ENCODE data around the gene TMEM40.

The TMEM40 gene

DNA sequence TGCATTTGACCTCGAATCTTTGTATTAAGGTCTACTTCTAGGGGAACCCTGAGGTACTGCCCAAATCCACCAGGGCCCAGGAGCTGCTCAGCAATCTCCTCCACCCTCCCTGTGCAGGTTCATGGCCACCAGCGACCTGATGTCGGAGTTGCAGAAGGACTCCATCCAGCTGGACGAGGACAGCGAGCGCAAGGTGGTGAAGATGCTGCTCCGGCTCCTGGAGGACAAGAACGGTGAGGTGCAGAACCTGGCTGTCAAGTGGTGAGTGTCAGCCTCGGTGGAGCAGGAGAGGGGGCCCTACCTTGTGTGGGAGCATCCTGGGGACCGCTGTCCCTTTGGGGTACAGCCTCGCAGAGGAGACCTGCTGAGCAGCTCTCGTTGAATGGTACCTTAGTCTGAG lies 44.3 kb upstream of the TMEM40 start:
- Histone ChIP-seq H2AFZ (ENCODE audit: low read depth, low read length) (no peak overlapping the region), H3K79me2 (ENCODE audit: low read length) (no peaks in the 10 kb centered on the region), H3K9me3 (ENCODE audit: insufficient read depth, low read length) (no peaks in the 10 kb centered on the region), H3K4me1 (ENCODE audit: low read length) (no peaks in the 10 kb centered on the region), H3K36me3 (replicated peaks; ENCODE audit: low read depth, low read length) (no peaks in the 10 kb centered on the region), H3K27ac (ENCODE audit: low read length) (no peak overlapping the region), H4K20me1 (ENCODE audit: insufficient read depth, low read length) (no peaks in the 10 kb centered on the region), H3K4me2 (ENCODE audit: low read length) (no peak overlapping the region), H3K9ac (ENCODE audit: low read length) (no peak overlapping the region), H3K4me3 (ENCODE audit: low read length) (no peak overlapping the region), H3K27me3 (ENCODE audit: low read depth, low read length) (peaks cover 24% of the 10 kb centered on the region; the same call in 1 of the 2 replicates)
- TF ChIP-seq, protein P1, sequence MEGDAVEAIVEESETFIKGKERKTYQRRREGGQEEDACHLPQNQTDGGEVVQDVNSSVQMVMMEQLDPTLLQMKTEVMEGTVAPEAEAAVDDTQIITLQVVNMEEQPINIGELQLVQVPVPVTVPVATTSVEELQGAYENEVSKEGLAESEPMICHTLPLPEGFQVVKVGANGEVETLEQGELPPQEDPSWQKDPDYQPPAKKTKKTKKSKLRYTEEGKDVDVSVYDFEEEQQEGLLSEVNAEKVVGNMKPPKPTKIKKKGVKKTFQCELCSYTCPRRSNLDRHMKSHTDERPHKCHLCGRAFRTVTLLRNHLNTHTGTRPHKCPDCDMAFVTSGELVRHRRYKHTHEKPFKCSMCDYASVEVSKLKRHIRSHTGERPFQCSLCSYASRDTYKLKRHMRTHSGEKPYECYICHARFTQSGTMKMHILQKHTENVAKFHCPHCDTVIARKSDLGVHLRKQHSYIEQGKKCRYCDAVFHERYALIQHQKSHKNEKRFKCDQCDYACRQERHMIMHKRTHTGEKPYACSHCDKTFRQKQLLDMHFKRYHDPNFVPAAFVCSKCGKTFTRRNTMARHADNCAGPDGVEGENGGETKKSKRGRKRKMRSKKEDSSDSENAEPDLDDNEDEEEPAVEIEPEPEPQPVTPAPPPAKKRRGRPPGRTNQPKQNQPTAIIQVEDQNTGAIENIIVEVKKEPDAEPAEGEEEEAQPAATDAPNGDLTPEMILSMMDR (IDR thresholded peaks at IDR 0.05; ENCODE audit: low read depth, low read length): no peak
- no peak for TF ChIP-seq EZH2phosphoT487 (IDR thresholded peaks at IDR 0.05; ENCODE audit: low read depth)

DNA sequence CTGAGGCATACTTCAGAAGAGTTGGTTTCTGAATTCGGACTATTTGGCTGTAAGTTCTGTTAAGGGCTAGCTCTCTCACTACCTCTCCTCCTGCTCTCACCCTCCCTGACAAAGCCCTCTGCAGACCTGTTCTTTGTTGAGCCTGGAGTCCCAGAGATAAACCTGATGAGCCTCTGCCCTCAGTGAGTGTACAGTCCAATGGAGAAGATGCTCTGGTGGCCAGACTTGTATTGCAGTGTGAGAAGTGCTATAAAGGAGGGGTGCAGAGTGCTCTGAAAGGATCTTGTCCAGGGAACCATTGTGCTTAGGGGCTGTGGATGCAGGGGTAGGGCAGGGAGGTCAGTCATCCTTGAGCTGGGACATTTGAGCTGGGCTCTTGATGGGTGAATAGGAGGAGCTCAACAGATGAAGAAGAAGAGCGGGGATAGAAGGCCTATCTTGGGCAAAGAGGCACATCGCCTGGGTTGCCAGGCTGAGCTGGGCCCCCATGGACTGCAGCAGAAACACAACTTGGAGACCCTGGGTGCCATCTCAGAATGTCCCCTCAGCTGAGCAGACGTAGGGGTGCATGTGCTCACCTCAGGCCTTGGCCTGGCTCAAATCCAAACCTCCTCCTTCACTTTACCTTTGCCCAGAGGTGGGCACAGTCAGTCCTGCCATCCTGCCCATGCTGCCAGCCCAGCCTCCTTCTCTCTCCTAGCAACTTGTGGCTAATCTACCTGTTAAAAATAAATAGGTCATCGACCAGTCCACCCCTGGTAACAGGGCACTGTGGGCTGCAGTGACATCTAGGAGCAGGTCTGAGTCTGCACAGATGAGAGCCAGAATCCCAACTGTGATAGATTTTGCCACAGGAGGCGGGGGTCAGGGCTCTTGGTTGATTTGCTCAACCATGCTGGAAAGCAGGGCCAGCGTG lies 40.7 kb upstream of the TMEM40 start:
- no peak overlapping the region for H3K4me3 ChIP-seq (ENCODE audit: low read length)
- H3K36me3 ChIP-seq (replicated peaks; ENCODE audit: low read depth, low read length): no peaks in the 10 kb centered on the region
- no peak overlapping the region for H3K4me2 ChIP-seq (ENCODE audit: low read length)
- H4K20me1 ChIP-seq (ENCODE audit: insufficient read depth, low read length): no peaks in the 10 kb centered on the region
- peaks cover 10% of the 10 kb centered on the region; the same call in 1 of the 2 replicates for H3K27me3 ChIP-seq (ENCODE audit: low read depth, low read length)
- H2AFZ ChIP-seq (ENCODE audit: low read depth, low read length): no peak overlapping the region
- no peaks in the 10 kb centered on the region for H3K79me2 ChIP-seq (ENCODE audit: low read length)
- H3K27ac ChIP-seq (ENCODE audit: low read length): no peak overlapping the region
- H3K9me3 ChIP-seq (ENCODE audit: insufficient read depth, low read length): no peaks in the 10 kb centered on the region
- TF ChIP-seq, protein P1 (IDR thresholded peaks at IDR 0.05; ENCODE audit: low read depth, low read length): no peak
- no peak for TF ChIP-seq EZH2phosphoT487 (IDR thresholded peaks at IDR 0.05; ENCODE audit: low read depth)
- H3K4me1 ChIP-seq (ENCODE audit: low read length): peaks cover 2% of the 10 kb centered on the region; the same call in 1 of the 2 replicates
- H3K9ac ChIP-seq (ENCODE audit: low read length): no peak overlapping the region

DNA sequence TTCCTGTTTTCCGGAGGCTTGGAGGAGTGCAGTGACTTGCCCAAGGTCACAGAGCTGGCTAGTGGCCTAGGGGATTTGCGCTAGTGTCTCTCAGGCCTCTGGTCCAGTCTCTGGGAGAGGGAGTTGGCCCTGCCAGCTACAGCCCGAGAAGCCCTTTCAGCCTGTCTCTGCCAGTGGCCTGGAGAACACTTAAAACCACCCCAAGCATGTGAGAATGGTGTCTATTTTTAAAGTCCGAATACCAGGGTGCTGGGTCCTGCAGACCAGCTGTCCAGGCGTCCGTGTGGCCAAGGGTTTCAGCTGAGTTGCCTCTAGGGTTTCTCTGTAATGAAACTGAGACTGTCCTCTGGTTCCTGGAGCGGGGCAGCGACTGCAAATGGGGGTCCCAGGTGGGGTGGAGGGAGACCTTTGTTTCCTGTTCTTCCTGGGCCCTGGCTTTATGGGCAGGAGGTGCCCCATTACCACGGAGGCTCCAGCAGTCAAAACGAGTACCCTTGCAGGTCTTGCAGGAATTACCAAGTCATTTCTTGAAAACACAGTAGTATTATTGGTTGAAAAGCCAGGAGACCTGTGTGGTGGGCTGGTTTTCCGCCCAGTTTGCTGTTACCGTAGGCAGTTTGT lies 39.6 kb upstream of the TMEM40 start:
- H3K27me3 ChIP-seq (ENCODE audit: low read depth, low read length): peaks cover 5% of the 10 kb centered on the region; the same call in 1 of the 2 replicates
- H3K4me2 ChIP-seq (ENCODE audit: low read length): no peak overlapping the region
- TF ChIP-seq, protein P1 (IDR thresholded peaks at IDR 0.05; ENCODE audit: low read depth, low read length): no peak
- TF ChIP-seq EZH2phosphoT487 (IDR thresholded peaks at IDR 0.05; ENCODE audit: low read depth): no peak
- no peaks in the 10 kb centered on the region for H3K9me3 ChIP-seq (ENCODE audit: insufficient read depth, low read length)
- H3K36me3 ChIP-seq (replicated peaks; ENCODE audit: low read depth, low read length): no peaks in the 10 kb centered on the region
- H3K4me3 ChIP-seq (ENCODE audit: low read length): no peak overlapping the region
- H3K9ac ChIP-seq (ENCODE audit: low read length): no peak overlapping the region
- no peaks in the 10 kb centered on the region for H3K79me2 ChIP-seq (ENCODE audit: low read length)
- peaks cover 2% of the 10 kb centered on the region; the same call in 1 of the 2 replicates for H3K4me1 ChIP-seq (ENCODE audit: low read length)
- H2AFZ ChIP-seq (ENCODE audit: low read depth, low read length): peak overlapping the region; percentile 27; the same call in 1 of the 2 replicates
- no peaks in the 10 kb centered on the region for H4K20me1 ChIP-seq (ENCODE audit: insufficient read depth, low read length)
- no peak overlapping the region for H3K27ac ChIP-seq (ENCODE audit: low read length)

Data from OCI-LY3 (cell line).